ENCODE results near the gene ZBTB1.
"Not testable (repeated sequence)": the region's sequence is repeated elsewhere in the genome, so short reads cannot be mapped to it uniquely, and the experiment has no call there.

The ZBTB1 gene

GRCh38 chr14:64525354-64525753, 20.8 kb downstream of the ZBTB1 start:
- no peak for DNase-seq (ENCODE audit: low spot score)

- DNase-seq (ENCODE audit: low spot score) = no peak
Measured at GRCh38 chr14:64531567-64531966, 27.0 kb downstream of the ZBTB1 start.

- DNase-seq (ENCODE audit: low spot score) = no peak
Measured at GRCh38 chr14:64536488-64537245, 32.1 kb downstream of the ZBTB1 start.

GRCh38 chr14:64540208-64541202, 35.9 kb downstream of the ZBTB1 start, which contains the start of gene HSPA2:
HSPA2 (plus strand) TSS chr14:64540741; CDS start chr14:64540850, 109 bp downstream.
- DNase-seq (ENCODE audit: low spot score) = no peak

- DNase-seq (ENCODE audit: low spot score) = no peak
Measured at GRCh38 chr14:64541261-64541971, 36.8 kb downstream of the ZBTB1 start.

GRCh38 chr14:64541972-64542835, 37.6 kb downstream of the ZBTB1 start:
- DNase-seq (ENCODE audit: low spot score) = no peak

- DNase-seq (ENCODE audit: low spot score) = no peak
Measured at GRCh38 chr14:64542836-64543201, 38.2 kb downstream of the ZBTB1 start.

- DNase-seq (ENCODE audit: low spot score) = peak; percentile 63
Measured at GRCh38 chr14:64544607-64545312, 40.2 kb downstream of the ZBTB1 start.

- no peak for DNase-seq (ENCODE audit: low spot score)
Measured at GRCh38 chr14:64549016-64549415, 44.4 kb downstream of the ZBTB1 start.

GRCh38 chr14:64549791-64550620, 45.4 kb downstream of the ZBTB1 start, which contains the start of gene PPP1R36:
PPP1R36 (plus strand) TSS chr14:64549961; CDS start chr14:64549998, 37 bp downstream.
- DNase-seq (ENCODE audit: low spot score) = no peak

- DNase-seq (ENCODE audit: low spot score) = no peak
Measured at GRCh38 chr14:64550621-64551333, 46.2 kb downstream of the ZBTB1 start.

GRCh38 chr14:64554556-64554955, 50.0 kb downstream of the ZBTB1 start:
- DNase-seq (ENCODE audit: low spot score) = no peak

GRCh38 chr14:64556526-64556925, 52.0 kb downstream of the ZBTB1 start:
- no peak for DNase-seq (ENCODE audit: low spot score)

GRCh38 chr14:64558216-64558615, 53.6 kb downstream of the ZBTB1 start:
- DNase-seq (ENCODE audit: low spot score) = not testable (repeated sequence)

GRCh38 chr14:64561631-64562030, 57.1 kb downstream of the ZBTB1 start:
- no peak for DNase-seq (ENCODE audit: low spot score)

GRCh38 chr14:64562436-64562835, 57.9 kb downstream of the ZBTB1 start:
- DNase-seq (ENCODE audit: low spot score) = no peak

GRCh38 chr14:64563696-64564095, 59.1 kb downstream of the ZBTB1 start:
- no peak for DNase-seq (ENCODE audit: low spot score)

GRCh38 chr14:64566651-64567122, 62.1 kb downstream of the ZBTB1 start:
- DNase-seq (ENCODE audit: low spot score) = no peak

GRCh38 chr14:64569138-64569631, 64.6 kb downstream of the ZBTB1 start:
- peak; percentile 86 for DNase-seq (ENCODE audit: low spot score)

Data from COLO829 (cell line).